H9 (cell line): ENCODE data around the gene PNMA8C. TPM values are rescaled to one million over a fixed set of nuclear protein-coding genes. Genes with fewer than 3 reads are reported as not detected.

Experiments
- DNase-seq: peaks from one replicate; pipeline ENCODE4 v3.0.0-alpha.2; 2017
- H2AFZ ChIP-seq: one replicate; pipeline ENCODE4 v1.6.1; 2013; ENCODE audit warnings: mild to moderate bottlenecking, low read length, control low read depth, moderate library complexity
- H2AK5ac ChIP-seq: 2 replicates; pipeline ENCODE4 v1.6.1; 2013; ENCODE audit warnings: low read length, control low read depth, mixed read lengths; ENCODE audit not compliant: insufficient read length
- H2BK120ac ChIP-seq: one replicate; pipeline ENCODE4 v1.6.1; 2013; ENCODE audit warnings: low read depth, mild to moderate bottlenecking, low read length, control low read depth, inconsistent platforms; ENCODE audit not compliant: poor library complexity, severe bottlenecking
- H2BK12ac ChIP-seq: 2 replicates; pipeline ENCODE4 v1.6.1; 2013; ENCODE audit warnings: low read length, control low read depth, mixed read lengths, low read depth; ENCODE audit not compliant: insufficient read length
- H2BK15ac ChIP-seq: 2 replicates; pipeline ENCODE4 v1.6.1; 2013; ENCODE audit warnings: low read depth, low read length, control low read depth
- H2BK20ac ChIP-seq: one replicate; pipeline ENCODE4 v1.6.1; 2013; ENCODE audit warnings: low read depth, mild to moderate bottlenecking, low read length, control low read depth, inconsistent platforms; ENCODE audit not compliant: poor library complexity, severe bottlenecking
- H2BK5ac ChIP-seq: 2 replicates; pipeline ENCODE4 v1.6.1; 2013; ENCODE audit warnings: low read length, control low read depth, mixed read lengths; ENCODE audit not compliant: insufficient read length
- H3K14ac ChIP-seq: 2 replicates; pipeline ENCODE4 v1.6.1; 2013; ENCODE audit warnings: low read length, control low read depth; ENCODE audit not compliant: insufficient read depth
- H3K18ac ChIP-seq: 2 replicates; pipeline ENCODE4 v1.6.1; 2013; ENCODE audit warnings: low read depth, mild to moderate bottlenecking, mixed read lengths, low read length, control low read depth; ENCODE audit not compliant: insufficient read length
- H3K23ac ChIP-seq: 2 replicates; pipeline ENCODE4 v1.6.1; 2013; ENCODE audit warnings: low read length, control low read depth, mixed read lengths, low read depth; ENCODE audit not compliant: insufficient read length
- H3K23me2 ChIP-seq: 2 replicates; pipeline ENCODE4 v1.6.1; 2013; ENCODE audit warnings: low read depth, mild to moderate bottlenecking, mixed read lengths, low read length, control low read depth; ENCODE audit not compliant: insufficient read length, poor library complexity, severe bottlenecking
- H3K27ac ChIP-seq: 2 replicates; pipeline ENCODE4 v1.5.1; 2013; ENCODE audit warnings: low read length, control low read depth, mixed read lengths, low read depth; ENCODE audit not compliant: insufficient read length
- H3K27me3 ChIP-seq: 2 replicates; pipeline ENCODE4 v1.6.1; 2013; ENCODE audit warnings: low read length, control low read depth, inconsistent platforms; ENCODE audit not compliant: insufficient read depth
- H3K4ac ChIP-seq: 2 replicates; pipeline ENCODE4 v1.6.1; 2013; ENCODE audit warnings: low read depth, mild to moderate bottlenecking, control low read depth, inconsistent platforms, low read length, moderate library complexity
- H3K4me1 ChIP-seq: 2 replicates; pipeline ENCODE4 v1.6.1; 2013; ENCODE audit warnings: low read length, control low read depth, inconsistent platforms; ENCODE audit not compliant: insufficient read depth
- H3K4me2 ChIP-seq: 2 replicates; pipeline ENCODE4 v1.6.1; 2013; ENCODE audit warnings: low read length, control low read depth, mixed read lengths; ENCODE audit not compliant: insufficient read length, insufficient read depth
- H3K56ac ChIP-seq: 2 replicates; pipeline ENCODE4 v1.6.1; 2013; ENCODE audit warnings: low read depth, mild to moderate bottlenecking, mixed read lengths, low read length, control low read depth; ENCODE audit not compliant: insufficient read length
- H3K79me1 ChIP-seq: 2 replicates; pipeline ENCODE4 v1.6.1; 2013; ENCODE audit warnings: low read depth, mild to moderate bottlenecking, moderate library complexity, low read length, control low read depth, inconsistent platforms; ENCODE audit not compliant: insufficient read depth, poor library complexity, severe bottlenecking
- H3K79me2 ChIP-seq: 2 replicates; pipeline ENCODE4 v1.6.1; 2013; ENCODE audit warnings: low read length, control low read depth, inconsistent platforms; ENCODE audit not compliant: insufficient read depth
- H3K9ac ChIP-seq: 2 replicates; pipeline ENCODE4 v1.6.1; 2013; ENCODE audit warnings: low read length, control low read depth, mixed read lengths; ENCODE audit not compliant: insufficient read length; ENCODE audit errors: extremely low read depth
- H3K9me3 ChIP-seq: one replicate; pipeline ENCODE4 v1.6.1; 2013; ENCODE audit warnings: low read depth, low read length, inconsistent platforms; ENCODE audit not compliant: control insufficient read depth
- H3T11ph ChIP-seq: one replicate; pipeline ENCODE4 v1.6.1; 2013; ENCODE audit warnings: mild to moderate bottlenecking, low read length, control low read depth, inconsistent platforms
- H4K20me1 ChIP-seq: one replicate; pipeline ENCODE4 v1.6.1; 2013; ENCODE audit not compliant: control insufficient read depth, insufficient read length, insufficient read depth
- H4K5ac ChIP-seq: 2 replicates; pipeline ENCODE4 v1.6.1; 2013; ENCODE audit warnings: low read depth, mild to moderate bottlenecking, mixed read lengths, low read length, control low read depth; ENCODE audit not compliant: insufficient read length
- H4K8ac ChIP-seq: replicated peaks from 2 replicates; pipeline ENCODE4 v1.6.1; 2013; ENCODE audit warnings: low read length, control low read depth, mixed read lengths, low read depth; ENCODE audit not compliant: insufficient read length
- H4K91ac ChIP-seq: 2 replicates; pipeline ENCODE4 v1.6.1; 2013; ENCODE audit warnings: low read depth, mild to moderate bottlenecking, moderate library complexity, mixed read lengths, low read length, control low read depth; ENCODE audit not compliant: insufficient read length
- H3K27ac Mint-ChIP-seq, 3 experiments: 2 replicates in 2 of 3; 3 replicates in 1 of 3; pipeline ENCODE4 v1.8.0; 2020 to 2021; ENCODE audit warnings: mixed read lengths in 3 of 3, mild to moderate bottlenecking in 1 of 3, moderate library complexity in 1 of 3
- H3K27me3 Mint-ChIP-seq: 2 replicates; pipeline ENCODE4 v1.8.0; 2021; ENCODE audit warnings: low read depth, mild to moderate bottlenecking, moderate library complexity, mixed read lengths
- H3K36me3 Mint-ChIP-seq, 3 experiments: 2 replicates in 2 of 3; 3 replicates in 1 of 3; pipeline ENCODE4 v1.8.0; 2020 to 2021; ENCODE audit warnings: low read depth in 3 of 3, mixed read lengths in 3 of 3; ENCODE audit not compliant: insufficient read depth in 1 of 3
- H3K4me1 Mint-ChIP-seq, 2 experiments: 2 replicates each; pipeline ENCODE4 v1.8.0; 2020; ENCODE audit warnings: mixed read lengths in 2 of 2
- H3K4me3 Mint-ChIP-seq, 2 experiments: 2 replicates in 1 of 2; 3 replicates in 1 of 2; pipeline ENCODE4 v1.8.0; 2020 to 2021; ENCODE audit warnings: mild to moderate bottlenecking in 2 of 2, mixed read lengths in 2 of 2, moderate library complexity in 1 of 2
- H3K9me3 Mint-ChIP-seq, 2 experiments: 2 replicates in 1 of 2; 3 replicates in 1 of 2; pipeline ENCODE4 v1.8.0; 2020; ENCODE audit warnings: mild to moderate bottlenecking in 2 of 2, mixed read lengths in 2 of 2, moderate library complexity in 1 of 2
- CTCF ChIP-seq: fragments of 200-600 bp; sonication (generic); conservative IDR thresholded peaks from 3 replicates; pipeline ENCODE4 v1.8.0; 2021; ENCODE audit warnings: antibody characterized with exemption, mild to moderate bottlenecking
- WGBS: extraction: QIAGEN DNeasy Blood & Tissue Kit; methylation state at CpG from one replicate; pipeline ENCODE4 v1.1.7; 2013; ENCODE audit warnings: missing lambda C conversion rate, low lambda C conversion rate, mixed read lengths; ENCODE audit not compliant: insufficient read length; ENCODE audit errors: extremely low coverage; 5-methylcytosine and 5-hydroxymethylcytosine counted together
- total RNA-seq: library from RNA; stranded (reverse); gene quantifications from 2 replicates; pipeline ENCODE4 v1.2.1, GENCODE V29; 2021

The PNMA8C gene
- total RNA-seq, 1 experiment from 2014 or later: 1.8 TPM

- Histone ChIP-seq H2AFZ (no peak overlapping the region), H2BK120ac (no peak overlapping the region), H4K8ac (no peak overlapping the region), H3K4ac (no peak overlapping the region), H2BK5ac (no peak overlapping the region), H3K56ac (no peak overlapping the region), H3K14ac (no peak overlapping the region), H3K27me3 (no peaks in the 10 kb centered on the region), H2AK5ac (no peak overlapping the region), H3K27ac (no peak overlapping the region), H3K79me2 (no peaks in the 10 kb centered on the region), H3K23me2 (peaks cover 6% of the 10 kb centered on the region), H3K4me1 (no peaks in the 10 kb centered on the region), H3K23ac (no peak overlapping the region), H4K91ac (no peak overlapping the region), H3K9ac (no peak overlapping the region), H3T11ph (no peak overlapping the region), H3K4me2 (no peak overlapping the region), H2BK12ac (no peak overlapping the region), H2BK15ac (no peak overlapping the region), H4K20me1 (no peaks in the 10 kb centered on the region), H3K9me3 (no peaks in the 10 kb centered on the region), H2BK20ac (no peak overlapping the region), H3K18ac (no peak overlapping the region), H3K79me1 (peaks cover 5% of the 10 kb centered on the region), H4K5ac (no peak overlapping the region)
- Mint-ChIP-seq H3K9me3 (no peaks in the 10 kb centered on the region), H3K4me1 (peaks cover 3 to 14% of the 10 kb centered on the region in 2 experiments; a peak in 3 of 4 replicates), H3K27ac (no peak overlapping the region), H3K4me3 (peak overlapping the region in 1 of 2 experiments; percentile 39; a peak in 1 of 5 replicates), H3K27me3 (peaks cover 11% of the 10 kb centered on the region), H3K36me3 (peaks cover 26 to 49% (median 45%) of the 10 kb centered on the region in 3 experiments)
- TF ChIP-seq CTCF: no peak
- WGBS: no CpG with 5 or more reads among the region's 18 CpGs
- DNase-seq: no peak
These were observed 40.9 kb upstream of the PNMA8C start for GRCh38 chr19:46469541-46470185.
